HepG2 (cell line): ENCODE measurements around the gene SKIC2.

ENCODE experiments used
- GABPA ChIP-seq, 2 experiments: IDR thresholded peaks; 2 replicates each; pipeline ENCODE4 v1.6.1; 2011 to 2016; ENCODE audit warnings: low read depth in 2 of 2, low read length in 1 of 2, missing biosample characterization in 1 of 2, missing genetic modification characterization in 1 of 2
- MAX ChIP-seq: IDR thresholded peaks from 2 replicates; pipeline ENCODE4 v1.6.1; 2012; ENCODE audit warnings: inconsistent platforms
- POLR2AphosphoS5 ChIP-seq: IDR thresholded peaks from 2 replicates; pipeline ENCODE4 v1.6.1; 2012; ENCODE audit warnings: low read depth, low read length
- TCF7L2 ChIP-seq: IDR thresholded peaks from 2 replicates; pipeline ENCODE4 v1.6.1; 2011; ENCODE audit warnings: mild to moderate bottlenecking, low read depth, low read length, moderate library complexity

- TF ChIP-seq MAX: no peak
- TF ChIP-seq TCF7L2: no peak
- no peak for TF ChIP-seq POLR2AphosphoS5
- TF ChIP-seq GABPA (IDR thresholded peaks at IDR 0.05; ENCODE audit: low read depth, low read length): no peak
- TF ChIP-seq GABPA (CRISPR knock-in tag; IDR thresholded peaks at IDR 0.05; ENCODE audit: low read depth): no peak
Measured at GRCh38 chr6:31947070-31947675, 11.8 kb upstream of the SKIC2 start.
